Adipose tissue (tissue), 3 donors: Measurements from ENCODE around the gene SF3A2. TPM values are rescaled to one million over a fixed set of nuclear protein-coding genes. Genes with fewer than 3 reads are reported as not detected.

Experiments
- H3K27ac ChIP-seq: one replicate; pipeline ENCODE4 v1.5.1; 2013; ENCODE audit warnings: low read depth, low read length
- WGBS, 3 donors: extraction: QIAGEN DNeasy Blood & Tissue Kit; methylation state at CpG; one replicate each; pipeline ENCODE4 v1.1.7; 2013; 5-methylcytosine and 5-hydroxymethylcytosine counted together
- polyA plus RNA-seq, 3 donors: library from polyadenylated mRNA; stranded (reverse); fragments of 200-250 nt; gene quantifications; one replicate each; pipeline ENCODE4 v1.2.3, GENCODE V29; 2013
- donor health status: healthy with polysubstance abuse.
- donor health status: Bipolar disorder and iron deficiency.
- donor health status: healthy.

Gene SF3A2
- polyA plus RNA-seq, 3 donors, result 31.2 to 36.4 (median 34.2) TPM

DNA sequence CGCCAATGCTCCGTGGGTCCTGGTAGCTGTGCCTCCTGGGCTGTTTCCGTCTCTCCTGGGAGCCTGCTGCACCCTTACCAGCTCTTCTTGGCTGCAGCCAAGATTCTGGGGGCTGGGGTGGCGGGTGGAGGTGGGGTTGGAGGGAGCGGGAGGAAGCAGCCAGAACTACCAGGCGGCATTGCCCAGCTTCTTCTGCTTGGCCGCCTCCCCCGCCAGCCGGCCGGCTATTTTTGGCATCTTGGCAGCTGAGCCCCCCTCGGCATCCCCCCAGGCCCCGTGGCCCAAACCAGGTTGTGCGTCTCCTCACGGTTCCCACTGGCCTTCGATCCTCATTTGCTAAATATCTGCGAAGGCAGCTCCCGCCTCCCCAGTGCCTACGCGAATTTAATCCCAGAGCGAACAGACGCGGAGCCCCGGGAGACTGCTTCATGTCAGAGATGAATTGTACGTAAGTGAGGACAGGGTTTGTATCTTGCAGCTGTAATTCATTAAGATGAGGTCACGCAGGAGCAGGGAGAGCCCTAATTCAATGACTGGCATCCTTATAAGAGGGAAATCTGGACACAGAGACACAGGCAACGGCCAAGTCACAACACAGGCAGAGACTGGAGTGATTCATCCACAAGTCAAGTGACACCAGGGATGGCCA lies 58.2 kb downstream of the SF3A2 start:
- no peak overlapping the region for H3K27ac ChIP-seq
- WGBS, 3 donors, result 15 to 25% (median 19%) methylated on average over 25 to 26 of the region's 26 CpGs

DNA sequence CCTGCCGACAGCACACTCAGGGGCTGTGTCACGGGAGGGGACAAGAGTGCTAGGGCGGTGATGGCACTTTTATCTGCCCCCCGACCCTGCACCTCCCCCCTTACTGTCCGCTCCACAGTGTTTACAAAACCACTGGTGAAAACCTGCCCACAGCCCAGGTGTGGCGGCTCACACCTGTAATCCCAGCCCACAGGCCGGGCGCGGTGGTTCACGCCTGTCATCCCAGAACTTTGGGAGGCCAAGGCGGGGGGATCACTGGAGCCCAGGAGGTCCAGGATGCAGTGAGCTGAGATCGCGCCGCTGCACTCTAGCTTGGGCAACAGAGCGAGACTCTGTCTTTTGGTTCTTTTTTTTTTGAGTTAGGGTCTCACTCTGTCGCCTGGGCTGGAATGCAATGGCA lies 59.5 kb downstream of the SF3A2 start:
- 74 to 93% (median 91%) methylated on average over 16 of the region's 16 CpGs for WGBS, 3 donors

More for the DNA sequence above, 59.5 kb downstream of the SF3A2 start:
- H3K27ac ChIP-seq, result no peak overlapping the region

Other genes starting within 250 kb of the SF3A2 start
- 10 to 100 TPM; 32.5 to 57.5 (median 47.4) TPM for gene BTBD2, start 221.1 kb upstream of the SF3A2 start, polyA plus RNA-seq
- 100 to 1,000 TPM; 175 to 226 (median 190) TPM for gene MKNK2, start 185.6 kb upstream of the SF3A2 start, polyA plus RNA-seq
- 10 to 100 TPM; 10.1 to 35.7 (median 28.6) TPM for gene MOB3A, start 140.5 kb upstream of the SF3A2 start, polyA plus RNA-seq
- 10 to 100 TPM in 2 of 3 donors, 1 to 10 TPM in 1; 6.5 to 18.7 (median 17.0) TPM for gene IZUMO4, start 139.9 kb upstream of the SF3A2 start, polyA plus RNA-seq
- gene AP3D1, start 85.3 kb upstream of the SF3A2 start, polyA plus RNA-seq, result 10 to 100 TPM; 68.0 to 70.9 (median 69.8) TPM
- gene DOT1L, start 72.9 kb upstream of the SF3A2 start, polyA plus RNA-seq, result 10 to 100 TPM in 1 of 3 donors, 1 to 10 TPM in 2; 5.8 to 17.4 (median 8.4) TPM
- gene PLEKHJ1, start 495 bp upstream of the SF3A2 start, polyA plus RNA-seq, result 100 to 1,000 TPM in 1 of 3 donors, 10 to 100 TPM in 2; 64.6 to 108 (median 84.1) TPM
- under 1 TPM; 0.45 to 0.67 (median 0.59) TPM for gene AMH, start 12.5 kb downstream of the SF3A2 start, polyA plus RNA-seq
- under 1 TPM; 0.56 to 0.74 (median 0.56) TPM for gene JSRP1, start 19.6 kb downstream of the SF3A2 start, polyA plus RNA-seq
- gene PEAK3, start 45.4 kb downstream of the SF3A2 start, polyA plus RNA-seq, result under 1 TPM; 0.10 to 0.48 (median 0.45) TPM
- gene LINGO3, start 71.3 kb downstream of the SF3A2 start, polyA plus RNA-seq, result under 1 TPM in 2 of 3 donors, not detected in 1; 0.05 to 0.19 TPM
- gene LSM7, start 91.8 kb downstream of the SF3A2 start, polyA plus RNA-seq, result 100 to 1,000 TPM in 2 of 3 donors, 10 to 100 TPM in 1; 97.8 to 222 (median 149) TPM
- 10 to 100 TPM; 39.4 to 46.2 (median 45.5) TPM for gene SPPL2B, start 91.9 kb downstream of the SF3A2 start, polyA plus RNA-seq
- under 1 TPM in 2 of 3 donors, not detected in 1; 0.09 to 0.75 TPM for gene TMPRSS9, start 123.4 kb downstream of the SF3A2 start, polyA plus RNA-seq
- gene TIMM13, start 190.8 kb downstream of the SF3A2 start, polyA plus RNA-seq, result 10 to 100 TPM; 69.4 to 96.4 (median 87.4) TPM
- 10 to 100 TPM in 2 of 3 donors, 1 to 10 TPM in 1; 6.9 to 23.0 (median 17.5) TPM for gene LMNB2, start 220.1 kb downstream of the SF3A2 start, polyA plus RNA-seq
- gene GADD45B, start 239.3 kb downstream of the SF3A2 start, polyA plus RNA-seq, result 100 to 1,000 TPM in 2 of 3 donors, 10 to 100 TPM in 1; 97.2 to 938 (median 522) TPM